Erythroblast (primary cell): ENCODE measurements around the gene OLFM1.

Source experiments
- GATA1 ChIP-seq: IDR thresholded peaks from 2 replicates; pipeline ENCODE4 v1.6.1; 2011; ENCODE audit warnings: low read depth, mild to moderate bottlenecking, control low read depth, low read length, moderate library complexity
- POLR2A ChIP-seq: IDR thresholded peaks from 2 replicates; pipeline ENCODE4 v1.6.1; 2011; ENCODE audit warnings: mild to moderate bottlenecking, low read length

DNA sequence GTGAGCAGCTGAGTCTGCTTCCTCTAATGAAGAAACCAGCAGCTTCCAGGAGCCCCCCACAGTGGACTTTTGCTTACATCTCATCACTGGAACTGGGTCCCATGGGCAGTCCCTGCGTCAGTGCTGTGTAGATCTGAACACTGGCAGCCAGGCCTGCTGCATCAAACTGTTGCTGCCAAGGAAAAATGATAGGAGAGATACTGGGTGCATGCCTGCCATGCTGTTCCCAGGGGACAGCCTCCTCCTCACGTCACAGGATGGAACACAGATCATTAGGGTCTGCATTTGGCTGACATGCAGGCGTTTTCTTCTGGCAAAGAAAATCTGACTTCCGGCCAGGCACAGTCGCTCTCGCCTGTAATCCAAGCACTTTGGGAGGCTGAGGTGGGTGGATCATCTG is 67.9 kb downstream of the OLFM1 start:
- TF ChIP-seq POLR2A: no peak
- no peak for TF ChIP-seq GATA1
